Motor neuron (in vitro differentiated cells): ENCODE measurements around the gene ELOVL5. TPM values are rescaled to one million over a fixed set of nuclear protein-coding genes. Genes with fewer than 3 reads are reported as not detected.

Source experiments
- ATAC-seq, 8 experiments: fragments of 200-7000 bp; cut with Tn5 transposase; replicated peaks in 6 of 8; 2 replicates each; pipeline ENCODE4 v1.8.0; 2021; ENCODE audit warnings: mild to moderate bottlenecking in 8 of 8, moderate library complexity in 8 of 8
- H3K27ac ChIP-seq, 2 donors: fragments of 250-450 bp; sonication (Bioruptor Pico); 2 replicates each; pipeline ENCODE4 v1.9.0; 2021; ENCODE audit warnings: antibody characterized with exemption in 2 of 2, mild to moderate bottlenecking in 2 of 2, moderate library complexity in 1 of 2
- H3K4me1 ChIP-seq, 2 donors: fragments of 250-450 bp; sonication (Bioruptor Pico); replicated peaks in 1 of 2; 2 replicates each; pipeline ENCODE4 v1.6.1; 2021; ENCODE audit warnings: antibody characterized with exemption in 2 of 2, mild to moderate bottlenecking in 2 of 2, moderate library complexity in 1 of 2
- H3K4me3 ChIP-seq, 5 donors: fragments of 250-450 bp; sonication (Bioruptor Pico); 2 replicates each; pipeline ENCODE4 v1.9.0; 2021; ENCODE audit warnings: antibody characterized with exemption in 5 of 5, mild to moderate bottlenecking in 5 of 5, moderate library complexity in 4 of 5
- WGBS, 10 experiments: fragments of 450-650 bp; shearing (Covaris generic); methylation state at CpG; one replicate each; pipeline ENCODE4 v1.0.0; 2022; 5-methylcytosine and 5-hydroxymethylcytosine counted together
- in situ Hi-C, 9 experiments: fragments of 400-800 bp; cut with MboI; loops; one replicate each; pipeline ENCODE4 v1.15.0; 2021; ENCODE audit warnings: low sequenced_read_pairs in 9 of 9, low pct_unique_long_range_greater_than_20kb in 2 of 9; ENCODE audit not compliant: unreplicated experiment in 9 of 9
- total RNA-seq, 8 experiments: library from RNA; unstranded; fragments of 300-600 nt; gene quantifications; 2 replicates each; pipeline versions ENCODE4 v1.2.3 to v1.2.4, GENCODE V29; 2022

The ELOVL5 gene
- total RNA-seq, 8 experiments from 2014 or later = 75.7 to 201 (median 104) TPM

- WGBS, 10 experiments = 55 to 100% (median 86%) methylated on average over 2 to 5 of the region's 5 CpGs; no CpG with 5 or more reads in 1 of the 10 experiments
- Histone ChIP-seq H3K4me3 (no peak overlapping the region), H3K4me1 (no peaks in the 10 kb centered on the region), H3K27ac (no peak overlapping the region)
- in situ Hi-C loops = no loop called here
- ATAC-seq = no peak
These were observed 83.7 kb downstream of the ELOVL5 start for GRCh38 chr6:53264915-53265607.

- WGBS, 10 experiments = 100% methylated on average over 1 to 2 of the region's 3 CpGs; no CpG with 5 or more reads in 6 of the 10 experiments
- Histone ChIP-seq H3K4me3 (no peak overlapping the region), H3K27ac (no peak overlapping the region), H3K4me1 (no peaks in the 10 kb centered on the region)
- peak in 3 of 8 experiments; percentile 15 to 30 (median 26) for ATAC-seq
- in situ Hi-C loops = no loop called here
These were observed 84.4 kb downstream of the ELOVL5 start for GRCh38 chr6:53264337-53264736.

- in situ Hi-C loops = no loop called here
- ATAC-seq = peak in 4 of 8 experiments; percentile 3 to 69 (median 52)
- Histone ChIP-seq H3K4me3 (no peak overlapping the region), H3K4me1 (no peaks in the 10 kb centered on the region), H3K27ac (no peak overlapping the region)
- 29 to 100% (median 100%) methylated on average over 1 to 2 of the region's 2 CpGs; no CpG with 5 or more reads in 5 of the 10 experiments for WGBS, 10 experiments
These were observed 84.8 kb downstream of the ELOVL5 start for GRCh38 chr6:53263917-53264316.

GRCh38 chr6:53259860-53260580 lies 88.7 kb downstream of the ELOVL5 start:
- WGBS, 10 experiments = 92 to 100% (median 99%) methylated on average over 2 to 9 of the region's 11 CpGs; no CpG with 5 or more reads in 1 of the 10 experiments
- ATAC-seq = no peak
- in situ Hi-C loops = no loop called here
- no peaks in the 10 kb centered on the region for H3K4me1 ChIP-seq
- H3K27ac ChIP-seq = no peak overlapping the region
- no peak overlapping the region for H3K4me3 ChIP-seq

GRCh38 chr6:53258774-53259155 lies 90.0 kb downstream of the ELOVL5 start:
- no peaks in the 10 kb centered on the region for H3K4me1 ChIP-seq
- in situ Hi-C loops = no loop called here
- WGBS, 10 experiments = 80 to 100% (median 100%) methylated on average over 1 to 4 of the region's 5 CpGs
- no peak overlapping the region for H3K4me3 ChIP-seq
- no peak overlapping the region for H3K27ac ChIP-seq
- no peak for ATAC-seq

GRCh38 chr6:53258076-53258773 lies 90.5 kb downstream of the ELOVL5 start:
- no peak overlapping the region for H3K27ac ChIP-seq
- in situ Hi-C loops = no loop called here
- no peaks in the 10 kb centered on the region for H3K4me1 ChIP-seq
- WGBS, 10 experiments = 71 to 100% (median 86%) methylated on average over 1 to 2 of the region's 2 CpGs; no CpG with 5 or more reads in 5 of the 10 experiments
- no peak overlapping the region for H3K4me3 ChIP-seq
- ATAC-seq = peak in 1 of 8 experiments; percentile 17

- H3K4me1 ChIP-seq = no peaks in the 10 kb centered on the region
- no peak for ATAC-seq
- H3K4me3 ChIP-seq = no peak overlapping the region
- no peak overlapping the region for H3K27ac ChIP-seq
- in situ Hi-C loops = no loop called here
- WGBS, 10 experiments = 51 to 100% (median 97%) methylated on average over 1 to 2 of the region's 2 CpGs; no CpG with 5 or more reads in 2 of the 10 experiments
These were observed 91.2 kb downstream of the ELOVL5 start for GRCh38 chr6:53257533-53257932.

GRCh38 chr6:53257001-53257400 lies 91.7 kb downstream of the ELOVL5 start:
- Histone ChIP-seq H3K27ac (no peak overlapping the region), H3K4me3 (no peak overlapping the region), H3K4me1 (no peaks in the 10 kb centered on the region)
- ATAC-seq = no peak
- in situ Hi-C loops = no loop called here
- WGBS, 10 experiments = 55 to 100% (median 96%) methylated on average over 2 to 3 of the region's 3 CpGs; no CpG with 5 or more reads in 5 of the 10 experiments

- H3K27ac ChIP-seq = no peak overlapping the region
- in situ Hi-C loops = no loop called here
- no peaks in the 10 kb centered on the region for H3K4me1 ChIP-seq
- no peak overlapping the region for H3K4me3 ChIP-seq
- 36 to 97% (median 84%) methylated on average over 2 to 3 of the region's 3 CpGs; no CpG with 5 or more reads in 2 of the 10 experiments for WGBS, 10 experiments
- no peak for ATAC-seq
These were observed 96.5 kb downstream of the ELOVL5 start for GRCh38 chr6:53252177-53252692.

- Histone ChIP-seq H3K27ac (no peak overlapping the region), H3K4me1 (no peaks in the 10 kb centered on the region), H3K4me3 (no peak overlapping the region)
- ATAC-seq = no peak
- in situ Hi-C loops = no loop called here
- WGBS, 10 experiments = 41 to 100% (median 89%) methylated on average over 1 to 3 of the region's 3 CpGs; no CpG with 5 or more reads in 1 of the 10 experiments
These were observed 97.6 kb downstream of the ELOVL5 start for GRCh38 chr6:53251033-53251672.

GRCh38 chr6:53250176-53251032 lies 98.3 kb downstream of the ELOVL5 start:
- no peak overlapping the region for H3K4me3 ChIP-seq
- WGBS, 10 experiments = 58 to 96% (median 88%) methylated on average over 1 to 7 of the region's 8 CpGs; no CpG with 5 or more reads in 2 of the 10 experiments
- peak in 1 of 8 experiments; percentile 23 for ATAC-seq
- in situ Hi-C loops = no loop called here
- H3K27ac ChIP-seq = no peak overlapping the region
- no peaks in the 10 kb centered on the region for H3K4me1 ChIP-seq

GRCh38 chr6:53246924-53247323 lies 101.8 kb downstream of the ELOVL5 start:
- in situ Hi-C loops = no loop called here
- H3K27ac ChIP-seq = no peak overlapping the region
- no peak for ATAC-seq
- no peak overlapping the region for H3K4me3 ChIP-seq
- 60% methylated on average over 1 of the region's 2 CpGs; no CpG with 5 or more reads in 9 of the 10 experiments for WGBS, 10 experiments
- H3K4me1 ChIP-seq = no peaks in the 10 kb centered on the region
